ENCODE measurements around the gene TM2D1.
"Not testable (repeated sequence)": the region's sequence is repeated elsewhere in the genome, so short reads cannot be mapped to it uniquely, and the experiment has no call there.

The TM2D1 gene

DNA sequence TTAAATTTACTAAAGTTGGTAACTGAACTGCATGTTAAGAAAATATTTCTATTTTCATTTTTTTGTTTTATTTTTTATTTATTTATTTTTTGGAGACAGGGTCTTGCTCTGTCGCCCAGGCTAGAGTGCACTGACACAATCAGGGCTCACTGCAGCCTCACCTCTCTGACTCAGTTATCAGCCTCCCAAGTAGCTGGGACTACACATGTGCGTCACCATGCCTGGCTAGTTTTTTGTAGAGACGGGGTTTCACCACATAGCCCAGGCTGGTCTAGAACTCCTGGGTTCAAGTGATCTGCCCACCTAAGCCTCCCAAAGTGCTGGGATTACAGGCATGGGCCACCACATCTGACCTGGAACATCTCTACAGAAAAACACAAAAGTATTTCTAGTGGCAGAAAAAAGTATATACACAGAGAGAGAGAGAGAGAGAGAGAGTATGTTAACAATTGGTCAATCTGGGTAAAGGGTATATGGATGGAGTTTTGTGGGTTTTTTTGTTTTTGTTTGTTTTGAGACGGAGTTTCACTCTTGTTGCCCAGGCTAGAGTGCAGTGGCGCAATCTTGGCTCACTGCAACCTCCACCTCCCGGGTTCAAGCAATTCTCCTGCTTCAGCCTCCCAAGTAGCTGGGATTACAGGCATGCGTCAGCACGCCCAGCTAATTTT lies 5.8 kb downstream of the TM2D1 start:
- DNase-seq (ENCODE audit: low read depth in 2 of 2), result not testable (repeated sequence)

DNA sequence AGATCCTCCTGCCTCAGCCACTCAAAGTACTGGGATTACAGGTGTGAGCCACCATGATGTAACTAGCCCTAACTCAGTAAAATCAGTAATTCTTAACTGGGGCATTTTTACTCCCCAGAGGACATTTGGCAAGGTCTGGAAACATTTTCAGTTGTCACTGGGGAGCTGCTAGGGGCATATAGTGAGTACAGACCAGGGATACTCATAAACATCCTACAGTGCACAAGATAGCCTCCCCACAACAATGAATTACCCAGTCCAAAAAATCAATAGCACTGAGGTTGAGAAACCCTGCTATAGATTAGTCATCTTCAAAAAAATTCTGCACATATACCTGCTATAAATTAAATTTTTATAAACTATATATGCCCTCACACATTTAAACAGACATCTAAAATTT lies 13.0 kb downstream of the TM2D1 start:
- no peak for DNase-seq (ENCODE audit: low read depth in 2 of 2)

DNA sequence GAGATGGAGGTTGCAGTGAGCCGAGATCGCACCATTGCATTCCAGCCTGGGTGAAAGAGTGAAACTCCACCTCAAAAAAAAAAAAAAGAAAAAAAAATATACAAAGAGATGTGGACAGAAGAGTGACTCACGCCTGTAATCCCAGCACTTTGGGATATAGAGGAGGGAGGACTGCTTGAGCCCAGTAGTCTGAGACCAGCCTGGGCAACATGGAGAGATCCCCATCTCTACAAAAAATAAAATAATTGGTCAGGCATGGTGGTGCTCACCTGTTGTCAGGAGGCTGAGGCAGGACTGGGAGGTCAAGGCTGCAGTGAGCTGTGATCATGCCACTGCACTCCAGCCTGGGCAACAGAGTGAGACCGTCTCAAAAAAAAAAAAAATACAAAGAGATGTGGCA lies 13.7 kb downstream of the TM2D1 start:
- DNase-seq (ENCODE audit: low read depth in 2 of 2), result not testable (repeated sequence)

DNA sequence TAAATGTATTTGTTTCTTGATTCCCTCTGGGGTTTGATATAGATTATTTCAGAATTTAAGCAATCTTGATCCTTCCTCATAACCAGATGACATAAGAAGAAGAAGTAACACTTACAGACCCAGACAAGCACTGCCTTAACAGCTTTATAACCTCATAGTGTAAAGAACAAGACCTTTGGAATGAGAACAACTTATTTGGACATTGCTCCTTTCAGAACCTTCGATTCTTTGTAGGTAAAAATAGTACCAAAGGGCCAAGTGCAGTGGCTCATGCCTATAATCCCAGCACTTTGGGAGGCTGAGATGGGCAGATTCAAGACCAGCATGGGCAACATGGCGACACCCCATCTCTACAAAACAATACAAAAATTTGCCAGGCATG lies 15.0 kb downstream of the TM2D1 start:
- DNase-seq (ENCODE audit: low read depth in 2 of 2), result no peak

DNA sequence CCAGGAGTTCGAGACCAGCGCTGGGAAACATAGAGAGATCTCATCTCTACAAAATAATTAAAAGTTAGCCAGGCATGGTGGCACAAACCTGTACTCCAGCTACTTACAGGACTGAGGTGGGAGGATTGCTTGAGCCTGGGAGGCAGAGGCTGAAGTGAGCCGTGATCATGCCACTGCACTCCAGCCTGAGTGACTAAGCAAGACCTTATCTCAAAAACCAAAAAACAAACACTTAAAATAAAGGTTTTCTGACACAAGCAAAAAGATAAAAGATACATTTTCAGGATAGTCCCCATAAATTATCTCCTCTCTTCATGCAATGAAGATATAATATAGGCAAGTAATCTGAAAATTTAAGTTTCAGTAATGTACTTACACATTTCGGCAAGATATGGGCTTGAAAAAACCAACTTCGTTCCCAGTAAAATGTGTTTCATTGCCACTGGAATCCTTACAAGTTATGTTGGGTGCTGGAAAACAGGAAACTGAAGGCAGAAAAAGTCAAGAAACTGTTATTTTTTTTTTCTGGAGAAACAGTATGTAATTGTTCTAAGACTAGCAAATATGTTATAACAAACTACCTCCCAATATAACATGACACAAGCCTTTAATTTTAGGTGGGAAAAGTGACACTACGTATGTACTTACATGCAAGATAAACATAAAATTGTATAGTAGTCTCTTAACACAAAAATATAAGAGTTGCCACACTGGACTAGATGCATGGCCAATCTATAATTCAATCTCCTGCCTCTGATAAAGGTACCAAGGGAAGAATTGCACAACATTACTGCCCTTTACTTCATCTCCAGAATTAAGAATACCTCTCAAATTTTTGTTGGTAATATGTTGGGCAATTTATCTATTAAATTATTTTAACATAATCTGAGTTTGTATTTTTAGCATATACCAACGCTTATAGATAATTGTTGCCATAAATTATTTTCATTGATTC lies 15.7 kb downstream of the TM2D1 start:
- no peak for DNase-seq (ENCODE audit: low read depth in 2 of 2)

DNA sequence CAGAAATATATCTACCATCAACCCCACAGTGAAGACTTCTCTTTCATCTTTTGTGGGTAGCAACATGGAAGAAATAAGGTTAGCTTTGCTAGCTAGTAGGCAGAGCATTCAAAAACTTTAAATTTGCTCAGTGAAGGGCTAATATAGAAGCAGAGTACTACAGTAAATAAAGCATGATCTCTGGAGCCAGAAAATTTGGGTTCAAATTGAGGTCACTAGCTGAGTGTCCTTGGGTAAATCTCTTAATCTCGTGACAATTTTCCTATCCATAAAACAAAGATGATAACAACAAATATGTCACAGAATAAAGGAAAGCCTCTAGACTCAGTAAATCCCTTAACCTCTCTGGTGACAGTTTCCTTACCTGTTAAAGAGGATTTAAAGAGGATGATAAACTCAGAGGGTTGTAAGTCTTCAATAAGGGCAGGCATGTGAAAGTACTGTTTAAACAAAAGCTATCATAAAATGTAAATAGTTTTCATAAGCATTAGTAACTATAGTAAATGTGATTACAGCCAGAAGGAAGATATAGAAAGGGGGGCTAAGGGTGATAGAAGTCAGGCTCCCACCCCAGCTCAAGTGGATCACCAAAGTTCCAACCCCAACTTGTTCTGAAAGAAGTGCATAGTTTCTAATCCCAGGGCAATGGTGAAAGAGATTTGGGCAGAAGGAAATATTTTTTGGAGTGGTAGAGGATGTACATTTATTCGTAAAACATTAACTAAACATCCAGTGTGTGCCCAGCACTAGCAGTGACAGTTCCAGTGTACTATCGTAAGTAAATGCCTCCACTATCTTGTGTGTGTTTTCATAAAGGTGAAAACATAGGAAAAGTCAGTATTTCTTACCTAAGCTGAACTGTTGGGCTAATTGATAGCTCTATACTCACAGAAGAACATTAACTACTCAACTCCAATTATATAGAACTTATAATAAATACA lies 24.8 kb downstream of the TM2D1 start:
- DNase-seq (ENCODE audit: low read depth in 2 of 2), result no peak

DNA sequence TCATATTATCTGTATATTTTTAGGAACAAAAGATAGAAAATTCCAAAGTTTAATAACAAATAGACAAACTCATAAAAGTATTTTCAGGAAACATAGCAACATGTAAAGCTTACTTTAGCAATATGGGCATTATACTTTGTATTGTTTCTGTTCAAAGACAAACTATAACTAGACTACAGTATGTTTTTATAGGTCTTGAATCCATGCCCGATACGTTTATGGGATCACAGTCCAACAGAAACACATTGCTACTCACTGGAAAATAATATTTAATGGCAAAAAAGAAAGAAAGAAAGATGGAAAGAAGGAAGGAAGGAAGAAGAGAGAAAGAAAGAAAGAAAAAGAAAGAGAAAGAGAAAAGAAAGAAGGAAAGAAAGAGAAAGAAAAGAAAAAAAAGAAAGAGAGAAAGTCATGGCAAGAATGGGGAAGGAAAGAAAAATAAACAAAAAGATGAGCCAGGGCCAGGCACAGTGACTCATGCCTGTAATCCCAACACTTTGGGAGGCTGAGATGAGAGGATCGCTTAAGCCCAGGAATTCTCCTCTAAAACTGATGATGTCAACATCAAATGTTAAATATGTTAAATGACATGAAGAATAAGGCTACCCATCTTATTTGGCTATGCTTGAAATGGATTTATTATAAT lies 32.7 kb downstream of the TM2D1 start:
- DNase-seq (ENCODE audit: low read depth in 2 of 2), result no peak

DNA sequence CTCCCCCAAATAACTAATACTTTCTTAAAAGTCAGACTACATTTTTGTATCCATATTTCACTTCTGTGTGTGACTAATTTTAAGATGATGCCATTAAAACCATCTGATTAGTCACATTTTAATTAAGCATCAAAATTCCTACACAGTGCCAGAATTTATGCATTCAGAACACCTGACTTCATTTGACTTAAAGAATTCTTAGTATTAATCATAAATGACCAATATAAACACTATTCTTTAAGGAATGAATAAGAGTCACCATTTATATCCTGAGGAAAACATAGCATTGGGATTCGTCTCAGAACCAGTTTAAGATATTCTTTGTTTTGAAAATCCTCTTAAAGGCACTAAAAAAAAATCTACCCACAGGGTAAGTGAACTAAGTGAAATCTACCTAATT lies 37.0 kb downstream of the TM2D1 start:
- no peak for DNase-seq (ENCODE audit: low read depth in 2 of 2)

DNA sequence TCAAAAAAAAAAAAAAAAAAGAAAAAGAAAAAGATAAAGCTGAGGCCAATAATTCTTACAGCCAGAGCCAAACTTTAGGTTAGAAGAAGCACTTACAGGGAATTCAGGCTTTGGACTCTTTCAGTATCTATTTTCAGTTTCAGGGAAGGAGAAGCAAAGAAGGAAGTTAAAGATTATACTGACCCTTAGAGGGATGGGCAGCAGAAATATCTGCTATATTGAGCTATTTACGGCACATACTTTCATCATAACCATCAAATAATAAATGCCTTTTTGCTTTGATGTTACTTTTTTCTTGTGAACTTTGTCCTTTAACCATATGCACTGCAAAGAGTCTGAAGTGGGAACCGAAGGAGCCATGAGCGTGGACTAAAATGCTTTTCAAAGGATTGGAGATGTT lies 42.0 kb downstream of the TM2D1 start:
- no peak for DNase-seq (ENCODE audit: low read depth in 2 of 2)

DNA sequence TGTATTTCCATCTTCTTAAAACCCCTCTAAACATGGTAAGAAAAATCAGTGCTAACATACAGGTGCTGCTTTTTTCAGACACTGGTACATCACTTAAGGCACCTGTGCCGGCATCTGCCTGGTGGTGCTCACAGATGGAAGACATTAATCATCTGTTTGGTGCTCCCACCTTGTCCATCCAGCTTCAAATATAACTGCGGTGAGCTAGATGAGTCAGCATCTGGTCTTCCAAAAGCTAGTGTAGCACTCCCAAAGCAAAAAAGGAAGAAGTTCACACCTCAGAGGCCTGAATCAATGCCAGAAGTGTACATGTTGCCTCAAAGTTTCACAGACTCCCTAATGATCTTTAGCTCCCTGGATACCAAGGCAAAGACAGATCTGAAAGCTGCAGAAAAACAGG lies 44.4 kb downstream of the TM2D1 start:
- no peak for DNase-seq (ENCODE audit: low read depth in 2 of 2)

DNA sequence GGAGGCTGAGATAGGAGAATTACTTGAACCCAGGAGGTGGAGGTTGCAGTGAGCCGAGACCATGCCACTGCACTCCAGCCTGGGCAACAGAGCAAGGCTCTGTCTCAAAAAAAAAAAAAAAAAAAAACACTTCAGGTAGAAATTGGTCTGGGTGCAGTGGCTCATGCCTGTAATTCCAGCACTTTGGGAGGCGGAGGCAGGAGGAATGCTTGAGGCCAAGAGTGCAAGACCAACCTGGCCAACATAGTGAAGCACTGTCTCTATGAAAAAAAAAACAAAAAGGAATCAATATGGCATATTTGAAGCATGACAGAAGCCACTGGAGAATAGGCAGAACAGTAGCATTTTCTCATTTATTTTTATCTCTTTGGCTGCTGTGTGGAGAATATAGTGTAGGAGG lies 48.1 kb downstream of the TM2D1 start:
- DNase-seq (ENCODE audit: low read depth in 2 of 2), result not testable (repeated sequence)

DNA sequence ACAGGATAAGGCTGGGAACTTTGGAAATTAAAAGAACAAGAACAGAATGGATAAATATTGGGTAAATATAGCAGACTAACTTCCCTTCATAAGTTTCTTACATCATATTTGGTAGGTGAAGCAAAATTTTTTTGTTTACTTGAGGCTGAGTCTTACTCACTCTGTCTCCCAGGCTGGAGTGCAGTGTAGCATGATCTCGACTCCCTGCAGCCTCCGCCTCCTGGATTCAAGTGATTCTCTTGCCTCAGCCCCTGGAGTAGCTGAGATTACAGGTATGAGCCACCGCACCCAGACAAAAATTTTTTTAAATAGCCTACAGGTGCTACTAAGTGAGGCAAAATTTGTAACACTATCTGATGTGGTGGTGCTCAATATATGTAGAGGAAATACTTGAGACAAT lies 50.7 kb downstream of the TM2D1 start:
- no peak for DNase-seq (ENCODE audit: low read depth in 2 of 2)

DNA sequence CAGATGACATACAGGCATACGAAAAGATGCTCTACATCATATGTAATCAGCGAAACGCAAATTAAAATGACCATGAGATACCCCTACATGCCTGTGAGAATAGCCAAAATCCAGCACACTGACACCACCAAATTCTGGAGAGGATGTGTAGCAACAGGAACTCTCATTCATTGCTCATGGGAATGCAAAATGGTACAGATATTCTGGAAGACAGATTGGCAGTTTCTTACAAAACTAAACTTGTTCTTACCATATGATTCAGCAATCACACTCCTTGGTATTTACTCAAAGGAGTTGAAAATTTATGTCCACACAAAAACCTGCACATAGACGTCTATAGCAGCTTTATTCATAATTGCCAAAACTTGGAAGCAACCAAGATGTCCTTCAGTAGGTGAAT lies 52.6 kb downstream of the TM2D1 start:
- DNase-seq (ENCODE audit: low read depth in 2 of 2), result no peak

DNA sequence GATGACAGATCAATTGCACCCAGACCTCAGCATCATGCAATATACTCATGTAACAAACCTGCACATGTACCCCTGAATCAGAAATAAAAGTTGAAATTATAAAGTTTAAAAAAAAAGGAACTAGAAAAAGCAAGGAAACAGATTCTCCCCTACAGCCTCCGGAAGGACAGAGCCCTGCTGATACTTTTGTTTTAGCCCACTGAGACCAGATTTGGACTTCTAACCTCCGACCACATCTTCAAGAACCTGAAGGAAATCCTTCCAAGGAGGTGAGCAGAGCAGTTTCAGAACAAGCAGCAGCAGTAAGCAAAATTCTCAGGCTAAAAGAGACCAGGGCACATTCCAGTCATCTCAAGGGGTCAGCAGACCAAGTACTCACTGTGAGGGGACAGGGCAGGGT lies 54.5 kb downstream of the TM2D1 start:
- no peak for DNase-seq (ENCODE audit: low read depth in 2 of 2)

DNA sequence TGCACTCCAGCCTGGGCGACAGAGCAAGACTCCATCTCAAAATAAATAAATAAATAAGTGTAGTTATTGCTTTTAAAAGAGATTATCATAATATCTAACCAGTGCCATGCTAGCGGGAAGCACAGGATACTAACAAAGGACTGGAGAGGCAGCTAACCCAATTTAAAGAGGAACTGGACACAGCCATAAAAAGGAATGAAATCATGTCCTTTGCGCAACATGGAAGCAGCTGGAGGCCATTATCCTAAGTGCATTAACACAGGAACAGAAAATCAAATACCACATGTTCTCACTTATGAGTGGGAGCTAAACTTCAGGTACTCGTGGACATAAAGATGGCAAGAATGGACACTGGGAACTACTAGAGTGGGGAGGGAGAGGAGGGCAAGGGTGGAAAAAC lies 54.9 kb downstream of the TM2D1 start:
- no peak for DNase-seq (ENCODE audit: low read depth in 2 of 2)

DNA sequence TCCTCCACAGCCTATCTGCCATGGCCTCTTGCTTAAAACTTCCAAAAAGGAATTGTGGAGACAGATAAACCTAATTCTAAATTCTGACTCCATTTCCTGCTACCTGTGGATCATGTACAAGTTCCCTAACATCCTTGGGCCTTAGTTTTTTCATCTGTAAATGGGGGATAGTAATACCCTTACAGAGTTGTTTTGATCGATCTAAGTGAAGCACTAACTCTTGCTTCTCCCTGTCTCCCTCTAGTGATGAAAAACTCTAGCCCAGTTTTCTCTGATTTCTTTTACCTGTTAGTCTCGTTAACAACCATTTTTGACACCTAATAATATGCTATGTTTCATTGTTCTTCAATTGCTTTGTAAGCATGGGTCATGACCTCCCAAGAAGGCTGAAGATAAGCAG lies 65.9 kb downstream of the TM2D1 start:
- no peak for DNase-seq (ENCODE audit: low read depth in 2 of 2)

DNA sequence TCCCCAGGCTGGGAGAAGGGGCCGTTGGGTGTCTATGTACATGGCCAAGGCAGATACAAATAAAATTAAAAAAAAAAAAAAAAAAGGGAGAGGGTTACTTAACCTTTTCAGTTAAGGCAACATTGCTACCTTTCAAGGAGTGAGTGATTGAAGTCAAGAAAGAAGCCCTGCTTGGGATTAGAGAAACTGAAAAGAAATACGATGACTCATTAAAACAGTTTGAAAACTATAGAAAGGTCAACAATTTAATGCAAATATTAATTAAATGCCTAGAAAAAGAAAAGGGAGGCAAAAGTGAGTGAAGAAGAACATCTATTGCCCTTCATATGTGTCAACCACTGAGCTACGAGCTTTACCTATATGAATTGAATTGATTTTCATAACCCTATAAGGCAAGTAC lies 69.5 kb downstream of the TM2D1 start:
- DNase-seq (ENCODE audit: low read depth in 2 of 2), result no peak

DNA sequence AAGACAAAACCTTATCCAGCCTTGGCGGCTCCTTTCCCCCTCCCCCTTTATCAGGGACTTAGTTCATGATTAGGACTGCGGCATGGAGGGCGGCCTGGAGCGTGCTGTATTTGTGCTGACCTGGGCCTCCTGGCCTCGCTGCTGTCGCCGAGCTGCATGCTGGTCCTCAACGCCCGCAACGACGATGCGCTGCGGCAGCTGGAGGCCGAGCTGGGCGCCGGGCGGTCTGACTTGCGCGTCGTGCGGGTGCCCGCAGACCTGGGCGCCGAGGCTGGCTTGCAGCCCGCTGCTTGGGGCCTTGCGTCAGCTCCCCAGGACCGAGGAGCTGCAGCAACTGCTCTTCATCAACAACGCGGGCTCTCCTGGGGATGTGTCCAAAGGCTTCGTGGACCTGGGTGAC lies 70.9 kb downstream of the TM2D1 start:
- no peak for DNase-seq (ENCODE audit: low read depth in 2 of 2)

DNA sequence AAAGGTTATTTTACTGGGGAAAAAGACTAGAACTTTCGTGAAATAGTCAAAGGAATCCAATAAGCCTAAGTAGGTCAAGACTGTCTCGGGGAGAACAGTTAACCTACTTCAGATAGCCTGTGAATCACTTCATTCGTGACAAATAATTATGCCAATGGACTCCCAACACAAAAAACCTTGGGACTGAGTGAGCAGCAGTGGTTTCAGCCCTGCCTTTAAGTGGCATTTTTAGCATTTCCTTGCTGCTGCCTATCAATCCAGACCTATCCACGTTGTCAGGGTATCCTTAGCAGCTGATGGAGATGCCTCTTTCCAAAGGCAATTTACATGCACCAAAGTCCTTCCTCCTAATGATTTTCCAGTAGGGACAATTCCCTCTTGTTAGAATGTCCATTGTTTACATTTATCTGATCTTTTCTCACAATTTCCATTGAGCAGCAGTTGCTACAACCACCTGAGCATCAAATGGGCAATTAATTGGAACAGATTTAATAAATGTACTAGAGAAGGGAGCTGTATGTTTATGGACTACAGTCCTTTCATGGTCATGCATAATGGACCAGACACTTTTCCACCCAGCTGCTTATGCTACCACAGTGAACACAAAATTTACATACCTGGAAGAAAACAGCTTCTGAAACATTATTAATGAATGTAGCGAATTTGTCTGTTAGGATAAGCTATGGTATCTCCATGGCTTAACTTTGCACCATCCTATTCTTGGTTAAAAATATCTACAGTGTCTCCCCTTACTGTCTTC lies 75.8 kb downstream of the TM2D1 start:
- no peak for DNase-seq (ENCODE audit: low read depth in 2 of 2)

DNA sequence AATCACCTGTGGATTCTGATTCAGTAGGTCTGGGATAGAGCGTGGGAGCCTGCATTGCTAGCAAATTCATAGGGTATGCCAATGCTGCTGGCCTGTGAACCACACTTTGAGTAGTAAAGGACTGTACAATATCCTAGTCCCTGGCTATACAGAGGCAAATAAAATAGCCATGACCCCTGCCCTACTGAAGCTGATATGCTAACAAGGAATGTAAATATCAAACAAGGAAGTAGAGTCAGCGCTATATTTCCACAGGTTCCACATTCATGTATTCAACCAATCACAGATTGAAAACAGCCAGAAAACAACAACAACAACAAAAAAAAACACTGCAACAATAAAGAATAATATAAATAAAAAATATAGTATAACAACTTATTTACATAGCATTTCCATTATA lies 77.8 kb downstream of the TM2D1 start:
- no peak for DNase-seq (ENCODE audit: low read depth in 2 of 2)

DNA sequence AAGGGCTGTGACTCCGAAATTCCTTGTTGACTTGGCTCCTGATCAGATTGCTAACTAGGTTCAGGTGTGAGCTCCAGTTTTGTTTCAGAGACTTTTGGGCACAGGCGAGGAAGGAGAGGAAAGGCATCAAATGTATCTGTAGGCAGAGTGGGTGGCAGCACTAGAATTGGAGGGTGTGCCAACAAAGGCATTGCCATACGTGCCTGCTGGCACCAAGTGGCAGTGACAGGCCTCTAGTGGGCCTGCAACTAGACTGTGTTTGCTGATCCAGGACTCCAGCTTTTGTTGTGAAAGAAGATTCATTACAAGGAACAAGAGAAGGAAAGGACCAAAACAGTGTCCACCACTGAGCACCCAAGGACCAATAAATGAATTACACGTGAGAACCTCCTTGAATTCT lies 79.5 kb downstream of the TM2D1 start:
- no peak for DNase-seq (ENCODE audit: low read depth in 2 of 2)
